K562 (cell line): ENCODE results near the gene SLC35F4. TPM values are rescaled to one million over a fixed set of nuclear protein-coding genes. Genes with fewer than 3 reads are reported as not detected.

Source experiments
- ATAC-seq: fragments of 200-7000 bp; cut with Tn5 transposase; 3 replicates; pipeline ENCODE4 v1.9.1; 2020; ENCODE audit warnings: moderate library complexity
- BruUV-seq: library from RNA; stranded (reverse); fragments of 400-500 nt; replicated peaks from 2 replicates; lab custom pipeline; 2021; lab: Mats Ljungman, UMichigan
- CTCF ChIA-PET: fragments of 300-600 bp; formaldehyde crosslinking; extraction: SDS; loops from one replicate; lab custom pipeline; 2021; ENCODE audit warnings: low intra/inter-chr PET ratio; lab: Yijun Ruan, JAX
- POLR2A ChIA-PET: fragments of 300-600, 350-650 bp; sonication (Branson Sonifier 250); formaldehyde crosslinking; extraction: SDS; loops from one replicate; lab custom pipeline; 2021; ENCODE audit warnings: antibody characterized with exemption, inconsistent platforms; lab: Yijun Ruan, JAX
- DNase-seq, 4 experiments: peaks; one replicate each; pipeline versions ENCODE4 v3.0.0 to v3.0.0-alpha.2; 2011 to 2018; ENCODE audit warnings: low spot score in 3 of 4, mixed read lengths in 3 of 4; ENCODE audit errors: extremely low read depth in 1 of 4
- FAIRE-seq: peaks from 2 replicates; lab custom pipeline; 2011; peaks lifted over from hg19 to GRCh38; lab: Jason Lieb, UNC
- H2AFZ ChIP-seq: 2 replicates; pipeline ENCODE4 v1.6.0; 2011; ENCODE audit warnings: low read depth, low read length, control low read depth, inconsistent platforms
- H3K27ac ChIP-seq: fragments of 200-600 bp; 3 replicates; pipeline ENCODE4 v1.8.0; 2011; ENCODE audit warnings: low read depth, mild to moderate bottlenecking, control low read depth, inconsistent platforms, low read length, moderate library complexity, mixed read lengths; ENCODE audit errors: extremely low read depth
- H3K27me3 ChIP-seq, 2 experiments: fragments of 300-600 bp in 1 of 2; 2 replicates in 1 of 2; 3 replicates in 1 of 2; pipeline versions ENCODE4 v1.6.0 to v1.8.0; 2011; ENCODE audit warnings: inconsistent platforms in 2 of 2, low read length in 2 of 2, mild to moderate bottlenecking in 1 of 2, mixed read lengths in 1 of 2, moderate library complexity in 1 of 2; ENCODE audit not compliant: control insufficient read depth in 2 of 2, insufficient read depth in 2 of 2
- H3K36me3 ChIP-seq: fragments of 300-600 bp; 3 replicates; pipeline ENCODE4 v1.8.0; 2011; ENCODE audit warnings: mild to moderate bottlenecking, low read length, inconsistent platforms; ENCODE audit not compliant: control insufficient read depth, insufficient read depth
- H3K4me1 ChIP-seq, 2 experiments: fragments of 200-600 bp in 1 of 2; replicated peaks in 1 of 2; 2 replicates in 1 of 2; 3 replicates in 1 of 2; pipeline versions ENCODE4 v1.5.1 to v1.8.0; 2011; ENCODE audit warnings: inconsistent platforms in 2 of 2, low read length in 2 of 2, mild to moderate bottlenecking in 1 of 2, mixed read lengths in 1 of 2, moderate library complexity in 1 of 2; ENCODE audit not compliant: control insufficient read depth in 2 of 2, insufficient read depth in 2 of 2
- H3K4me2 ChIP-seq: 2 replicates; pipeline ENCODE4 v1.6.1; 2011; ENCODE audit warnings: low read length, control low read depth, inconsistent platforms, mixed read lengths; ENCODE audit not compliant: insufficient read depth
- H3K4me3 ChIP-seq: fragments of 200-600 bp; sonication (generic), shearing (Covaris generic); 2 replicates; pipeline ENCODE4 v1.5.1; 2016; ENCODE audit warnings: control low read depth, inconsistent platforms
- H3K79me2 ChIP-seq: fragments of 200-600 bp; 3 replicates; pipeline ENCODE4 v1.8.0; 2011; ENCODE audit warnings: low read length, inconsistent platforms; ENCODE audit not compliant: control insufficient read depth, insufficient read depth
- H3K9ac ChIP-seq, 2 experiments: 2 replicates each; pipeline versions ENCODE4 v1.6.0 to v1.6.1; 2011; ENCODE audit warnings: low read depth in 2 of 2, low read length in 2 of 2, control low read depth in 1 of 2, inconsistent platforms in 1 of 2, mild to moderate bottlenecking in 1 of 2, mixed read lengths in 1 of 2; ENCODE audit not compliant: insufficient read depth in 1 of 2
- H3K9me1 ChIP-seq: one replicate; pipeline ENCODE4 v1.6.0; 2011; ENCODE audit warnings: inconsistent platforms, mild to moderate bottlenecking, low read length, moderate library complexity; ENCODE audit not compliant: control insufficient read depth, insufficient read depth
- H3K9me3 ChIP-seq: replicated peaks from 2 replicates; pipeline ENCODE4 v1.5.1; 2011; ENCODE audit warnings: low read depth, low read length, inconsistent platforms; ENCODE audit not compliant: control insufficient read depth, insufficient read depth
- H4K20me1 ChIP-seq: replicated peaks from 2 replicates; pipeline ENCODE4 v1.6.1; 2011; ENCODE audit warnings: low read length, inconsistent platforms, mixed read lengths; ENCODE audit not compliant: control insufficient read depth, insufficient read depth
- ARID1B ChIP-seq: fragments of 450-650 bp; IDR thresholded peaks from 2 replicates; pipeline ENCODE4 v1.6.1; 2016; ENCODE audit warnings: antibody characterized with exemption, mild to moderate bottlenecking, inconsistent platforms
- HSF4 ChIP-seq: fragments of 250-450 bp; sonication (Bioruptor Pico); IDR thresholded peaks from 2 replicates; pipeline ENCODE4 v2.1.2; 2022; ENCODE audit warnings: mild to moderate bottlenecking, moderate library complexity, borderline replicate concordance
- JUNB ChIP-seq: fragments of 450-650 bp; formaldehyde crosslinking; conservative IDR thresholded peaks from 2 replicates; pipeline ENCODE4 v1.4.0; 2020; ENCODE audit warnings: mild to moderate bottlenecking
- MXD1 ChIP-seq: fragments of 250-450 bp; sonication (Bioruptor Pico); IDR thresholded peaks from 2 replicates; pipeline ENCODE4 v1.8.0; 2021; ENCODE audit warnings: borderline replicate concordance, mild to moderate bottlenecking, moderate library complexity; ENCODE audit not compliant: poor library complexity, severe bottlenecking
- NRF1 ChIP-seq, 2 experiments: fragments of 450-650 bp; IDR thresholded peaks in 1 of 2; conservative IDR thresholded peaks in 1 of 2; 2 replicates each; pipeline ENCODE4 v1.6.1; 2014; ENCODE audit warnings: mild to moderate bottlenecking in 2 of 2
- PCBP1 ChIP-seq: fragments of 200-400 bp; formaldehyde crosslinking; IDR thresholded peaks from 2 replicates; pipeline ENCODE4 v1.6.1; 2018; ENCODE audit warnings: mild to moderate bottlenecking, low read depth, low read length; ENCODE audit not compliant: poor library complexity, severe bottlenecking
- RAD21 ChIP-seq, 2 experiments: fragments of 250-450 bp in 1 of 2; fragments of 450-650 bp in 1 of 2; sonication (Bioruptor Pico) in 1 of 2; formaldehyde crosslinking in 1 of 2; IDR thresholded peaks in 1 of 2; conservative IDR thresholded peaks in 1 of 2; 2 replicates each; pipeline versions ENCODE4 v1.4.0 to v1.8.0; 2020 to 2022; ENCODE audit warnings: mild to moderate bottlenecking in 2 of 2, moderate library complexity in 1 of 2
- STAT5A ChIP-seq: IDR thresholded peaks from 2 replicates; pipeline ENCODE4 v1.6.1; 2012; ENCODE audit warnings: low read length, inconsistent platforms, borderline replicate concordance
- SUPT5H ChIP-seq: fragments of 450-650 bp; IDR thresholded peaks from 2 replicates; pipeline ENCODE4 v1.6.1; 2016
- U2AF2 ChIP-seq: fragments of 200-400 bp; formaldehyde crosslinking; optimal IDR thresholded peaks from 2 replicates; pipeline ENCODE3; 2017; ENCODE audit warnings: low read depth, mild to moderate bottlenecking, low read length
- ZNF23 ChIP-seq: fragments of 250-450 bp; sonication (Bioruptor Pico); IDR thresholded peaks from 2 replicates; pipeline ENCODE4 v1.4.0; 2020; ENCODE audit warnings: mild to moderate bottlenecking
- ZNF444 ChIP-seq: fragments of 250-450 bp; sonication (Bioruptor Pico); IDR thresholded peaks from 2 replicates; pipeline ENCODE4 v1.4.0; 2020; ENCODE audit warnings: mild to moderate bottlenecking, moderate library complexity
- WGBS: fragments of 100-300 bp; shearing (Covaris generic); methylation state at CpG from one replicate; pipeline ENCODE4 v1.1.6; 2016; ENCODE audit warnings: low coverage, mixed read lengths; ENCODE audit not compliant: insufficient coverage; ENCODE audit errors: missing lambda C conversion rate; 5-methylcytosine and 5-hydroxymethylcytosine counted together
- in situ Hi-C: fragments of 300-500 bp; cut with MboI; formaldehyde crosslinking; loops from 4 replicates; pipeline ENCODE4 v1.15.0; 2018; ENCODE audit warnings: inconsistent platforms, mixed read lengths
- intact Hi-C: fragments of 100-400 bp; cut with micrococcal nuclease; formaldehyde crosslinking; loops from 2 replicates; pipeline ENCODE4 v1.14.2; 2022
- polyA plus RNA-seq, 8 experiments: library from polyadenylated mRNA; depleted of rRNA in 4 of 8; stranded (reverse) in 5 of 8; unstranded in 3 of 8; fragments of >200 nt; fragmentation: Nextera tagmentation in 2 of 8; fragmentation: Illumina TruSeq in 1 of 8; extraction: Ambion mirVana in 2 of 8; extraction: Trizol in 1 of 8; gene quantifications; 2 replicates each; pipeline versions ENCODE4 v1.2.1 to v1.2.3, GENCODE V29; 2011 to 2014; ENCODE audit warnings: inconsistent platforms in 1 of 8, missing spikeins in 1 of 8
- total RNA-seq, 7 experiments: library from RNA; depleted of rRNA in 6 of 7; stranded (reverse); fragments of >200 nt in 6 of 7; fragmentation: Illumina TruSeq in 2 of 7; extraction: Trizol in 2 of 7; gene quantifications; 2 replicates each; pipeline versions ENCODE4 v1.2.1 to v1.2.3, GENCODE V29; 2011 to 2021; ENCODE audit warnings: low replicate concordance in 1 of 7
- TF ChIP-seq, protein P1 (sequence below), 2 experiments: fragments of 450-650 bp; IDR thresholded peaks; 2 replicates each; pipeline ENCODE4 v1.6.1; 2016; ENCODE audit warnings: mild to moderate bottlenecking in 2 of 2, borderline replicate concordance in 1 of 2, low read depth in 1 of 2, moderate library complexity in 1 of 2

SLC35F4 gene
- total and polyA plus RNA-seq, 9 of the 15 experiments (the other 6 are each of a cell fraction or from before 2014, with no cell fraction given) = 0.01 TPM; not detected in 8

GRCh38 chr14:57753821-57754220 lies 112.1 kb downstream of the SLC35F4 start:
- no CpG with 5 or more reads among the region's 4 CpGs for WGBS
- no peaks in the 10 kb centered on the region for H3K9me3 ChIP-seq
- no peak overlapping the region for H3K4me3 ChIP-seq
- FAIRE-seq (no peak), DNase-seq (no peak), ATAC-seq (no peak)
- no peaks in the 10 kb centered on the region for H3K36me3 ChIP-seq
- no peaks in the 10 kb centered on the region for H3K79me2 ChIP-seq
- H3K4me1 ChIP-seq = no peaks in the 10 kb centered on the region
- in situ Hi-C loops (no loop called here), intact Hi-C loops (no loop called here)
- H3K27me3 ChIP-seq = no peaks in the 10 kb centered on the region
- CTCF ChIA-PET = no interaction called here
- no TSS peak for BruUV-seq
- no peak overlapping the region for H2AFZ ChIP-seq
- H3K4me2 ChIP-seq = no peak overlapping the region
- H3K9ac ChIP-seq = no peak overlapping the region
- no peaks in the 10 kb centered on the region for H4K20me1 ChIP-seq
- H3K9me1 ChIP-seq = no peaks in the 10 kb centered on the region
- no peak overlapping the region for H3K27ac ChIP-seq
- POLR2A ChIA-PET = no interaction called here
- TF ChIP-seq RAD21 (CRISPR knock-in tag; conservative IDR thresholded peaks at IDR 0.05 in 1 of 2, IDR thresholded peaks at IDR 0.05 in 1 of 2) (no peak), ZNF23 (CRISPR knock-in tag) (no peak), SUPT5H (no peak), NRF1 (conservative IDR thresholded peaks at IDR 0.05 in 1 of 2, IDR thresholded peaks at IDR 0.05 in 1 of 2) (no peak), JUNB (CRISPR knock-in tag) (no peak), ZNF444 (CRISPR knock-in tag) (no peak), MXD1 (CRISPR knock-in tag) (no peak), U2AF2 (no peak), PCBP1 (no peak), ARID1B (no peak), STAT5A (no peak), HSF4 (no peak)
- TF ChIP-seq, protein P1, sequence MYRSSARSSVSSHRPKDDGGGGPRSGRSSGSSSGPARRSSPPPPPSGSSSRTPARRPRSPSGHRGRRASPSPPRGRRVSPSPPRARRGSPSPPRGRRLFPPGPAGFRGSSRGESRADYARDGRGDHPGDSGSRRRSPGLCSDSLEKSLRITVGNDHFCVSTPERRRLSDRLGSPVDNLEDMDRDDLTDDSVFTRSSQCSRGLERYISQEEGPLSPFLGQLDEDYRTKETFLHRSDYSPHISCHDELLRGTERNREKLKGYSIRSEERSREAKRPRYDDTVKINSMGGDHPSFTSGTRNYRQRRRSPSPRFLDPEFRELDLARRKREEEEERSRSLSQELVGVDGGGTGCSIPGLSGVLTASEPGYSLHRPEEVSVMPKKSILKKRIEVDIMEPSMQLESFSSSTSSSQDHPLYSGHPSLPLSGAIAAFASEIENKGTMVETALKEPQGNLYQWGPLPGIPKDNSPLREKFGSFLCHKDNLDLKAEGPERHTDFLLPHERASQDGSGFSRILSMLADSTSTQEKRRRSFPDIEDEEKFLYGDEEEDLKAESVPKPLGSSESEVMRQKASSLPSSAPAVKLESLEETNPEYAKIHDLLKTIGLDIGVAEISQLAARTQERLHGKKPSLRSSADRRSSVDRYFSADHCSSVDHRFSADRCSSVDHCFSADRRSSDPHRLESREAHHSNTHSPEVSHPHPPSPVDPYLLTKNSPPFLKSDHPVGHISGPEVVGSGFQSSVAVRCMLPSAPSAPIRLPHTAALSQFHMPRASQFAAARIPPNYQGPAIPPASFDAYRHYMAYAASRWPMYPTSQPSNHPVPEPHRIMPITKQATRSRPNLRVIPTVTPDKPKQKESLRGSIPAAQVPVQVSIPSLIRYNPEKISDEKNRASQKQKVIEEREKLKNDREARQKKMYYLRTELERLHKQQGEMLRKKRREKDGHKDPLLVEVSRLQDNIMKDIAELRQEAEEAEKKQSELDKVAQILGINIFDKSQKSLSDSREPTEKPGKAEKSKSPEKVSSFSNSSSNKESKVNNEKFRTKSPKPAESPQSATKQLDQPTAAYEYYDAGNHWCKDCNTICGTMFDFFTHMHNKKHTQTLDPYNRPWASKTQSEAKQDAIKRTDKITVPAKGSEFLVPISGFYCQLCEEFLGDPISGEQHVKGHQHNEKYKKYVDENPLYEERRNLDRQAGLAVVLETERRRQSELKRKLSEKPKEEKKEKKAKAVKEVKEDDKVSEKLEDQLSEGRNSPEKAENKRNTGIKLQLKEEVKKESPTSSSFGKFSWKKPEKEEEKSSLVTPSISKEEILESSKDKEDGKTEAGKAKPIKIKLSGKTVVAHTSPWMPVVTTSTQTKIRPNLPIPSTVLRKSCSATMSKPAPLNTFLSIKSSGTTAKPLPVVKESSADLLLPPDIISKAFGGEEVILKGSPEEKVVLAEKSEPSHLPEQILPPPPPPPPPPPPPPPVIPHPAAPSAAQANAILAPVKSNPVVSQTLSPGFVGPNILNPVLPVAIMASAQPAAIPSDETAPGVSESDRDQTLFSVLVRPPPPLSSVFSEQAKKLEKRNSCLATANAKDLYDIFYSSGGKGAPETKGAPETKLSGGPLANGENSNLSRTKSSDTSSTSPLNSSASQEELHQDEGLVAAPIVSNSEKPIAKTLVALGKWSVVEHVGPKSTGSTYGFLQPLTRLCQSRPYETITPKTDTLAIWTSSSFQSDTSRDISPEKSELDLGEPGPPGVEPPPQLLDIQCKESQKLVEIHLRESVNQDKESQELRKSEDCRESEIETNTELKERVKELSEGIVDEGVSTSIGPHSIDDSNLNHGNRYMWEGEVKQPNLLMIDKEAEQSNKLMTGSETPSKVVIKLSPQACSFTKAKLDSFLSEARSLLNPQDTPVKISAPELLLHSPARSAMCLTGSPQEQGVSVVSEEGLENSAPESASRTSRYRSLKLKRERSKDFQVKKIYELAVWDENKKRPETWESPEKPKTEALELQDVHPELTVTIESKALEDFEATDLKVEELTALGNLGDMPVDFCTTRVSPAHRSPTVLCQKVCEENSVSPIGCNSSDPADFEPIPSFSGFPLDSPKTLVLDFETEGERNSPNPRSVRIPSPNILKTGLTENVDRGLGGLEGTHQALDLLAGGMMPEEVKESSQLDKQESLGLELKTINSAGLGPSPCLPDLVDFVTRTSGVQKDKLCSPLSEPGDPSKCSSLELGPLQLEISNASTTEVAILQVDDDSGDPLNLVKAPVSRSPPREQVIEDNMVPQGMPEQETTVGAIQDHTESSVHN (IDR thresholded peaks at IDR 0.05; ENCODE audit: borderline replicate concordance in 1 of 2, low read depth in 1 of 2) = no peak
